Trophoblast cell (in vitro differentiated cells and primary cell): ENCODE results near the gene HES5.

Experiments used
- DNase-seq, 2 donors: peaks; one replicate each; pipeline ENCODE4 v3.0.0-alpha.2; 2016
- H2AFZ ChIP-seq: 2 replicates; pipeline ENCODE4 v1.6.1; 2013; ENCODE audit warnings: low read length, moderate library complexity, mild to moderate bottlenecking; ENCODE audit not compliant: insufficient read depth, poor library complexity
- H2AK5ac ChIP-seq: 2 replicates; pipeline ENCODE4 v1.6.1; 2013; ENCODE audit warnings: mild to moderate bottlenecking, low read length
- H2BK120ac ChIP-seq: 2 replicates; pipeline ENCODE4 v1.6.1; 2013; ENCODE audit warnings: low read length, mild to moderate bottlenecking, moderate library complexity; ENCODE audit not compliant: insufficient read depth, poor library complexity
- H2BK12ac ChIP-seq: 2 replicates; pipeline ENCODE4 v1.6.1; 2013; ENCODE audit warnings: mild to moderate bottlenecking, low read length, moderate library complexity
- H2BK5ac ChIP-seq: 2 replicates; pipeline ENCODE4 v1.6.1; 2013; ENCODE audit warnings: low read length, low read depth, moderate library complexity, mild to moderate bottlenecking; ENCODE audit not compliant: poor library complexity
- H3K14ac ChIP-seq: 2 replicates; pipeline ENCODE4 v1.6.1; 2013; ENCODE audit warnings: mild to moderate bottlenecking, low read length
- H3K18ac ChIP-seq: 2 replicates; pipeline ENCODE4 v1.6.1; 2013; ENCODE audit warnings: mild to moderate bottlenecking, low read length
- H3K23ac ChIP-seq: 2 replicates; pipeline ENCODE4 v1.6.1; 2013; ENCODE audit warnings: low read length
- H3K27ac ChIP-seq: 2 replicates; pipeline ENCODE4 v1.5.1; 2013; ENCODE audit warnings: low read depth, mild to moderate bottlenecking, inconsistent platforms, low read length, moderate library complexity
- H3K27me3 ChIP-seq: 2 replicates; pipeline ENCODE4 v1.6.1; 2013; ENCODE audit warnings: inconsistent platforms, mild to moderate bottlenecking, low read length, moderate library complexity; ENCODE audit not compliant: insufficient read depth
- H3K36me3 ChIP-seq, 2 experiments: 1 replicate in 1 of 2; 2 replicates in 1 of 2; pipeline ENCODE4 v1.6.1; 2013; ENCODE audit warnings: low read length in 2 of 2, mild to moderate bottlenecking in 2 of 2, moderate library complexity in 1 of 2; ENCODE audit not compliant: insufficient read depth in 2 of 2, control insufficient read depth in 1 of 2
- H3K4ac ChIP-seq: 2 replicates; pipeline ENCODE4 v1.6.1; 2013; ENCODE audit warnings: low read depth, mild to moderate bottlenecking, low read length, moderate library complexity
- H3K4me1 ChIP-seq, 2 experiments: 1 replicate in 1 of 2; 2 replicates in 1 of 2; pipeline ENCODE4 v1.6.1; 2013; ENCODE audit warnings: low read length in 2 of 2, mild to moderate bottlenecking in 2 of 2, moderate library complexity in 1 of 2; ENCODE audit not compliant: insufficient read depth in 2 of 2, control insufficient read depth in 1 of 2
- H3K4me2 ChIP-seq: 2 replicates; pipeline ENCODE4 v1.6.1; 2013; ENCODE audit warnings: inconsistent platforms, mild to moderate bottlenecking, low read length, moderate library complexity
- H3K4me3 ChIP-seq: 2 replicates; pipeline ENCODE4 v1.5.1; 2013; ENCODE audit warnings: mild to moderate bottlenecking, low read depth, low read length, inconsistent platforms
- H3K79me1 ChIP-seq: one replicate; pipeline ENCODE4 v1.6.1; 2013; ENCODE audit warnings: low read length
- H3K79me2 ChIP-seq: 2 replicates; pipeline ENCODE4 v1.6.1; 2013; ENCODE audit warnings: low read length, mild to moderate bottlenecking; ENCODE audit not compliant: control insufficient read depth, insufficient read depth, poor library complexity
- H3K9ac ChIP-seq: 2 replicates; pipeline ENCODE4 v1.6.1; 2013; ENCODE audit warnings: mild to moderate bottlenecking, low read length
- H3K9me3 ChIP-seq: 2 replicates; pipeline ENCODE4 v1.6.1; 2013; ENCODE audit warnings: low read depth, mild to moderate bottlenecking, control low read depth, inconsistent platforms, low read length; ENCODE audit not compliant: insufficient read depth
- H4K12ac ChIP-seq: 2 replicates; pipeline ENCODE4 v1.6.1; 2013; ENCODE audit warnings: low read depth, mild to moderate bottlenecking, low read length, moderate library complexity
- H4K8ac ChIP-seq: 2 replicates; pipeline ENCODE4 v1.6.1; 2013; ENCODE audit warnings: low read depth, mild to moderate bottlenecking, low read length, moderate library complexity
- H4K91ac ChIP-seq: one replicate; pipeline ENCODE4 v1.6.1; 2013; ENCODE audit warnings: low read depth, mild to moderate bottlenecking, low read length, moderate library complexity
- WGBS: extraction: QIAGEN DNeasy Blood & Tissue Kit; methylation state at CpG from one replicate; pipeline ENCODE4 v1.1.7; 2013; ENCODE audit warnings: missing lambda C conversion rate; ENCODE audit not compliant: insufficient read length, insufficient coverage; ENCODE audit errors: extremely low coverage; 5-methylcytosine and 5-hydroxymethylcytosine counted together

Gene HES5

GRCh38 chr1:2538872-2539271 is 8.8 kb upstream of the HES5 start:
- Histone ChIP-seq H3K14ac (no peak overlapping the region), H2AFZ (no peak overlapping the region), H3K4ac (no peak overlapping the region), H2BK120ac (no peak overlapping the region), H2BK5ac (no peak overlapping the region), H3K79me2 (no peaks in the 10 kb centered on the region), H3K36me3 (no peaks in the 10 kb centered on the region), H2AK5ac (no peak overlapping the region), H3K4me3 (no peak overlapping the region), H3K27me3 (peaks cover 4% of the 10 kb centered on the region), H3K4me2 (no peak overlapping the region), H3K27ac (no peak overlapping the region), H4K12ac (no peak overlapping the region), H3K9me3 (no peaks in the 10 kb centered on the region), H4K91ac (no peak overlapping the region), H3K18ac (no peak overlapping the region), H3K23ac (no peak overlapping the region), H3K4me1 (peaks cover 11 to 12% of the 10 kb centered on the region in 2 experiments), H2BK12ac (no peak overlapping the region), H4K8ac (no peak overlapping the region), H3K79me1 (peaks cover 2% of the 10 kb centered on the region), H3K9ac (no peak overlapping the region)
- DNase-seq, result no peak
- no CpG with 5 or more reads among the region's 8 CpGs for WGBS

- no peak overlapping the region for H4K91ac ChIP-seq
- no peak overlapping the region for H3K4me2 ChIP-seq
- no peak overlapping the region for H3K27ac ChIP-seq
- no peak overlapping the region for H3K4me3 ChIP-seq
- H3K4ac ChIP-seq, result no peak overlapping the region
- no peak overlapping the region for H2AK5ac ChIP-seq
- no peak overlapping the region for H4K8ac ChIP-seq
- no peaks in the 10 kb centered on the region for H3K9me3 ChIP-seq
- H3K79me2 ChIP-seq, result no peaks in the 10 kb centered on the region
- H4K12ac ChIP-seq, result no peak overlapping the region
- H2AFZ ChIP-seq, result no peak overlapping the region
- peaks cover 4% of the 10 kb centered on the region for H3K27me3 ChIP-seq
- peaks cover 11 to 12% of the 10 kb centered on the region in 2 experiments for H3K4me1 ChIP-seq
- no CpG with 5 or more reads among the region's 4 CpGs for WGBS
- no peak overlapping the region for H3K9ac ChIP-seq
- H2BK120ac ChIP-seq, result no peak overlapping the region
- no peak overlapping the region for H3K18ac ChIP-seq
- H3K79me1 ChIP-seq, result peaks cover 4% of the 10 kb centered on the region
- H3K23ac ChIP-seq, result no peak overlapping the region
- no peak overlapping the region for H2BK5ac ChIP-seq
- DNase-seq, result no peak
- H3K14ac ChIP-seq, result no peak overlapping the region
- no peak overlapping the region for H2BK12ac ChIP-seq
- H3K36me3 ChIP-seq, result no peaks in the 10 kb centered on the region
Observed at GRCh38 chr1:2538376-2538775, 8.3 kb upstream of the HES5 start.

- Histone ChIP-seq H3K27me3 (peaks cover 4% of the 10 kb centered on the region), H3K9ac (no peak overlapping the region), H3K9me3 (no peaks in the 10 kb centered on the region), H3K36me3 (no peaks in the 10 kb centered on the region), H3K4me1 (peaks cover 13% of the 10 kb centered on the region in 2 experiments), H3K14ac (no peak overlapping the region), H4K12ac (no peak overlapping the region), H3K4me2 (no peak overlapping the region), H2BK120ac (no peak overlapping the region), H2AFZ (no peak overlapping the region), H2BK5ac (no peak overlapping the region), H4K8ac (no peak overlapping the region), H3K18ac (no peak overlapping the region), H3K4me3 (no peak overlapping the region), H3K4ac (no peak overlapping the region), H3K79me2 (no peaks in the 10 kb centered on the region), H3K79me1 (peaks cover 4% of the 10 kb centered on the region), H4K91ac (no peak overlapping the region), H3K23ac (no peak overlapping the region), H2AK5ac (no peak overlapping the region), H3K27ac (no peak overlapping the region), H2BK12ac (no peak overlapping the region)
- WGBS, result no CpG with 5 or more reads among the region's 9 CpGs
- no peak for DNase-seq
Observed at GRCh38 chr1:2537784-2538115, 7.7 kb upstream of the HES5 start.

- Histone ChIP-seq H2BK12ac (no peak overlapping the region), H4K91ac (no peak overlapping the region), H3K9ac (no peak overlapping the region), H3K4me1 (peaks cover 13% of the 10 kb centered on the region in 2 experiments), H3K27me3 (peaks cover 13% of the 10 kb centered on the region), H4K12ac (no peak overlapping the region), H2BK120ac (no peak overlapping the region), H3K79me1 (peaks cover 4% of the 10 kb centered on the region), H4K8ac (no peak overlapping the region), H3K14ac (no peak overlapping the region), H3K18ac (no peak overlapping the region), H3K23ac (no peak overlapping the region), H2AK5ac (no peak overlapping the region), H2BK5ac (no peak overlapping the region), H3K4me3 (no peak overlapping the region), H2AFZ (no peak overlapping the region), H3K9me3 (peaks cover 2% of the 10 kb centered on the region), H3K4ac (no peak overlapping the region), H3K4me2 (no peak overlapping the region), H3K27ac (no peak overlapping the region), H3K79me2 (no peaks in the 10 kb centered on the region), H3K36me3 (no peaks in the 10 kb centered on the region)
- no peak for DNase-seq
- WGBS, result no CpG with 5 or more reads among the region's 9 CpGs
Observed at GRCh38 chr1:2535981-2536380, 5.9 kb upstream of the HES5 start.
